Thyroid gland (tissue), 4 donors: Measurements from ENCODE around the gene SDHB. TPM values are rescaled to one million over a fixed set of nuclear protein-coding genes. Genes with fewer than 3 reads are reported as not detected.

ENCODE experiments used
- DNase-seq, 2 donors: peaks; one replicate each; pipeline ENCODE4 v3.0.0-alpha.2; 2019
- H3K27ac ChIP-seq, 3 donors: fragments of 200-600 bp; sonication (generic); 1 replicate in 2 of 3; 2 replicates in 1 of 3; pipeline ENCODE4 v1.5.1; 2016 to 2019; ENCODE audit warnings: mild to moderate bottlenecking in 1 of 3, moderate library complexity in 1 of 3
- H3K27me3 ChIP-seq: fragments of 200-600 bp; sonication (generic); one replicate; pipeline ENCODE4 v1.5.1; 2019
- H3K36me3 ChIP-seq, 2 donors: fragments of 200-600 bp; sonication (generic); one replicate each; pipeline ENCODE4 v1.5.1; 2016 to 2019
- H3K4me1 ChIP-seq, 2 donors: fragments of 200-600 bp; sonication (generic); one replicate each; pipeline ENCODE4 v1.5.1; 2017 to 2019
- H3K4me3 ChIP-seq, 3 donors: fragments of 200-600 bp; sonication (generic); replicated peaks in 1 of 3; 1 replicate in 2 of 3; 2 replicates in 1 of 3; pipeline ENCODE4 v1.5.1; 2016; ENCODE audit warnings: mild to moderate bottlenecking in 1 of 3
- H3K9me3 ChIP-seq: fragments of 200-600 bp; sonication (generic); one replicate; pipeline ENCODE4 v1.5.1; 2017
- CTCF ChIP-seq, 6 experiments: fragments of 200-600 bp in 3 of 6; fragments of 450-650 bp in 3 of 6; sonication (generic) in 3 of 6; IDR thresholded peaks; one replicate each; pipeline ENCODE4 v1.5.1; 2016 to 2019; ENCODE audit warnings: antibody characterized with exemption in 6 of 6, mild to moderate bottlenecking in 2 of 6, inconsistent platforms in 1 of 6, moderate library complexity in 1 of 6
- POLR2A ChIP-seq, 2 donors: fragments of 450-650 bp; IDR thresholded peaks; one replicate each; pipeline ENCODE4 v1.6.1; 2017; ENCODE audit warnings: antibody characterized with exemption in 2 of 2, mild to moderate bottlenecking in 2 of 2, moderate library complexity in 1 of 2
- WGBS, 2 donors: methylation state at CpG; one replicate each; pipeline ENCODE4 v1.1.5; 2017; 5-methylcytosine and 5-hydroxymethylcytosine counted together
- intact Hi-C: fragments of 100-400 bp; cut with DNase I; formaldehyde crosslinking; loops from one replicate; pipeline ENCODE4 v1.15.1; 2023
- total RNA-seq, 4 donors: library from RNA; depleted of rRNA; stranded (reverse); fragments of >200 nt; gene quantifications; one replicate each; pipeline ENCODE4 v1.2.3, GENCODE V29; 2016

The SDHB gene
- total RNA-seq, 4 donors from 2014 or later = 112 to 162 (median 136) TPM

GRCh38 chr1:17052641-17053040 is 1.2 kb downstream of the SDHB start:
- Histone ChIP-seq H3K36me3 (peaks cover 0 to 9% of the 10 kb centered on the region in 2 donors), H3K27ac (no peak overlapping the region), H3K9me3 (no peaks in the 10 kb centered on the region), H3K4me1 (peaks cover 10 to 12% of the 10 kb centered on the region in 2 donors), H3K4me3 (peak overlapping the region in 1 of 3 donors; percentile 83), H3K27me3 (no peaks in the 10 kb centered on the region)
- DNase-seq = no peak
- TF ChIP-seq POLR2A (IDR thresholded peaks at IDR 0.05) = no peak
- intact Hi-C loops = no loop called here

- H3K4me3 ChIP-seq = no peak overlapping the region
- no peak for TF ChIP-seq POLR2A (IDR thresholded peaks at IDR 0.05)
- TF ChIP-seq CTCF (IDR thresholded peaks at IDR 0.05) = no peak
- H3K9me3 ChIP-seq = no peaks in the 10 kb centered on the region
- DNase-seq = no peak
- no peaks in the 10 kb centered on the region for H3K27me3 ChIP-seq
- intact Hi-C loops = no loop called here
- H3K27ac ChIP-seq = no peak overlapping the region
- WGBS, 2 donors = 85 to 100% methylated on average over 1 of the region's 1 CpG
- peaks cover 0 to 9% of the 10 kb centered on the region in 2 donors for H3K36me3 ChIP-seq
- H3K4me1 ChIP-seq = peaks cover 10 to 12% of the 10 kb centered on the region in 2 donors
Observed at GRCh38 chr1:17052038-17052437, 1.8 kb downstream of the SDHB start.

GRCh38 chr1:17047924-17048323 is 5.9 kb downstream of the SDHB start:
- WGBS, 2 donors = 90 to 93% methylated on average over 5 of the region's 5 CpGs
- peaks cover 5 to 8% of the 10 kb centered on the region in 2 donors for H3K4me1 ChIP-seq
- H3K36me3 ChIP-seq = peaks cover 13 to 25% of the 10 kb centered on the region in 2 donors

GRCh38 chr1:17046334-17046657 is 7.5 kb downstream of the SDHB start:
- Histone ChIP-seq H3K9me3 (no peaks in the 10 kb centered on the region), H3K36me3 (peaks cover 20 to 36% of the 10 kb centered on the region in 2 donors), H3K27me3 (no peaks in the 10 kb centered on the region), H3K4me1 (peaks cover 0 to 3% of the 10 kb centered on the region in 2 donors), H3K27ac (no peak overlapping the region), H3K4me3 (no peak overlapping the region)
- WGBS, 2 donors = 69 to 74% methylated on average over 3 of the region's 3 CpGs
- TF ChIP-seq POLR2A (IDR thresholded peaks at IDR 0.05) (no peak), CTCF (IDR thresholded peaks at IDR 0.05) (peak in 1 of 6 experiments; percentile 40)
- intact Hi-C loops = loop anchor here (5.0 kb wide), 1 partner anchor 94 kb away; no protein-coding TSS in a partner anchor
- no peak for DNase-seq

More at GRCh38 chr1:17047924-17048323, 5.9 kb downstream of the SDHB start:
- DNase-seq = no peak
- intact Hi-C loops = loop anchor here (5.0 kb wide), 1 partner anchor 96 kb away; no protein-coding TSS in a partner anchor
- Histone ChIP-seq H3K4me3 (no peak overlapping the region), H3K27me3 (no peaks in the 10 kb centered on the region), H3K27ac (no peak overlapping the region), H3K9me3 (no peaks in the 10 kb centered on the region)
- TF ChIP-seq POLR2A (IDR thresholded peaks at IDR 0.05) (no peak), CTCF (IDR thresholded peaks at IDR 0.05) (no peak)

DNA sequence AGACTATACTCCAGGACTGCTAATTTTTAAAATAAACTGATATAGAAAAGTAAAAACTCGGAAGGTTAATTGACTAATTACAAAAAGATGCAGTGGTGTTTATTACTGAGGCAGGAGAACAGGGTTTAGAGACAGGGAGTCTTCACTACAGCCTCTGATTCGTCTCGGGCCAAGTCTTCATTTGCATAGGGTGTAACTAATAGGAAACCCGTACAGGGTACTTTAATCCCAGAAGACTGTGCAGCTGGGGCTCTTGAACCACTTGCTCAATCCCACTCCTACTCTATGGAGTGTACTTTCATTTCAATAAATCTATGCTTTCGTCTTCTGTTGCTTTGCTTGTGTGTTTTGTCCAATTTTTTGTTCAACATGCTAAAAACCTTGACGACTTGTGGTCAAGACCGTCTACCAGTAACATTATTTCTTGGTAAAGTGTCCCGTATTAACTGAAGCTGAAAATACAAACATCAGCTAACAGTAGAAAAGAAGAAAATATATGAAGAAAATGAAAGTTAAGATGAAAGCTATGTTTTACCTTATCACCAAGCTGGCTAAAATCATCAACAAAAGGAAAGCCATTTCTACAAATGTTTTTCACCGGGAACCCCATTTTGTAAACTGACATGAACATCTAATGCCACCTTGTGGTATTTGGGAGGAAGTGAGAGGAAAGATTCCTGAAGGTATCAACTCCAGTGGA is 8.0 kb downstream of the SDHB start:
- Histone ChIP-seq H3K36me3 (peaks cover 22 to 37% of the 10 kb centered on the region in 2 donors), H3K4me1 (no peaks in the 10 kb centered on the region), H3K4me3 (no peak overlapping the region), H3K9me3 (no peaks in the 10 kb centered on the region), H3K27ac (peak overlapping the region in 1 of 3 donors; percentile 5), H3K27me3 (no peaks in the 10 kb centered on the region)
- DNase-seq = no peak
- intact Hi-C loops = loop anchor here (5.0 kb wide), 1 partner anchor 93 kb away; no protein-coding TSS in a partner anchor
- 37 to 39% methylated on average over 9 of the region's 9 CpGs for WGBS, 2 donors
- TF ChIP-seq CTCF (IDR thresholded peaks at IDR 0.05) (peak in 5 of 6 experiments; percentile 33 to 90 (median 84)), POLR2A (IDR thresholded peaks at IDR 0.05) (no peak)
